HG02943 (cell line): Measurements from ENCODE around the gene AGPAT2.

Source experiments
- ATAC-seq: cut with Tn5 transposase; IDR thresholded peaks from one replicate; pipeline ENCODE4 v1.9.1; 2021; ENCODE audit warnings: mild to moderate bottlenecking, low read depth, moderate library complexity; ENCODE audit not compliant: unreplicated experiment

The AGPAT2 gene

DNA sequence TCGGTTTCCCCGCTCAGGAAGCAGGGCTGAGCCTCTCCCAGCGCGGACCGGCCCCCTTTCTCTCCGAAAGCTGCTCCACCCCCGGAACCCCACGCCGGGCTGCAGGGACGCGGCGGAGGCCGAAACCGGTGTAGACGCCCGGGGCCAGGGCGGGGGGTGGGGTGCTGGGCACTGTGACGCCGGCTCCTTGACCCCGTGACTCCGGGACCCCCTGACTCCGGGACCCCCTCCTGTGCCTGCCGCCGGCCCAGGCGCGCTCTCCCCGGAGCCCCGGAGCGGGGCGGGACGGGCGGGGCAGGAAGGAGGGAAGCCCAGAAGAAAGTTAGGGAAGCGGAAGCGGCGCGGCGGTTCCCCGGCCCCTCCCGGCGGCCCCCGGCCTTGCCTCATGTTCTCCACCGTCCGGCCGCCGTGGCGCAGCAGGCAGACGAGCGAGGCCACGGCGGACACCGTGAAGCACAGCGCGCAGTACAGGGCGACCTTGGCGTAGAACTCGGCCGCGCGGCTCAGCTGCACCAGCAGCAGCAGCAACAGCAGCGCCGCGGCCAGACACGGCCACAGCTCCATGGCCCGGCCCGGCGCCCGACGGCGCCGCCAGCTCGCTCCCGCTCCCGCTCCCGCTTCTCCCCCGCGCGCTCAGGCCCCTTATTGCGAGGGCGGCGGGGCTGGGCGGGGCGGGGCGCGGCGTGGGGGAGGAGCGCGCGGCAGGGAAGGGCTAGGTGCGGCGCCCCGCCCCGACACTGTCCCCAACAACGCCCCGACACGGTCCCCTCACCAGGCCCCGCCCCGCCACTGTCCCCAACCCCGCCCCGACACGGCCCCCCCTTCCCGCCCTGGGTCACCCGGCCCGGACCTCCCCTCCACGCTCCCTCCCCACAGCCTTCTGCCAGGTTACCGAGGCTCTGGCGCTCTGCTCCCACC is at the start of gene AGPAT2:
Gene AGPAT2, minus strand, starts transcription at position 664 of the 918 bp plus-strand sequence. Its CDS starts 100 bp downstream, at position 564.
- ATAC-seq, result peak; percentile 47

DNA sequence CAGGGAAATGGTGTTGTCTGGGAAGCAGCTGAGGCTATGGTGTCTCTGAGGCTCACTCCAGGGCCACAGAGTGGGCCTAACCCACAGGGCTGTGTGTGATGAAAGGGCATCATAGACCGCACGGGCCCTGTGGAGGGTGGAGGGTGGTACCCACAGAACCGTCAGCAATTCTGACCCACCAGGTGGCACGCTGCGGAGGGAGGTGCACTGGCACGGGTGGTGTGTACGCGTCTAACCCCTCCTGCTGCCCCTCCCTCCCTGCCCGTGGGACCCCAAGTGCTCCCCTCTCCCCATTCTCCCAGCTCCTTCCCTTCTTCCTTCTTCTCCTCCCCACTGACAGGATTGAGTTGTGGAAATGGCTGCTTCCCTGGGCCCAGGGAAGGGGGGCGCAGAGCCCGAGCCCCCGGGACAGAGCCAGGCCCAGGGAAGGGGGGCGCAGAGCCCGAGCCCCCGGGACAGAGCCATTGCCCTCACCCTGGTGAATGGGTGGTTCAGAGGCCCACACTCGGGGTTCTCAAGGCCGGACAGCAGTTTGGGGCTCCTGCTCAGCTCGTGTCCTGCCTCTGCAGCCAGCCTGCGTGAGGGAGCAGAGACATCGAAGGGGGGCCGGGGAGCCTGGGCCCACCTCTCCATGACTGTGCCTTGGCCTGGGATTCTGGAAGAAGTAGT is 48.7 kb upstream of the AGPAT2 start:
- ATAC-seq, result no peak

DNA sequence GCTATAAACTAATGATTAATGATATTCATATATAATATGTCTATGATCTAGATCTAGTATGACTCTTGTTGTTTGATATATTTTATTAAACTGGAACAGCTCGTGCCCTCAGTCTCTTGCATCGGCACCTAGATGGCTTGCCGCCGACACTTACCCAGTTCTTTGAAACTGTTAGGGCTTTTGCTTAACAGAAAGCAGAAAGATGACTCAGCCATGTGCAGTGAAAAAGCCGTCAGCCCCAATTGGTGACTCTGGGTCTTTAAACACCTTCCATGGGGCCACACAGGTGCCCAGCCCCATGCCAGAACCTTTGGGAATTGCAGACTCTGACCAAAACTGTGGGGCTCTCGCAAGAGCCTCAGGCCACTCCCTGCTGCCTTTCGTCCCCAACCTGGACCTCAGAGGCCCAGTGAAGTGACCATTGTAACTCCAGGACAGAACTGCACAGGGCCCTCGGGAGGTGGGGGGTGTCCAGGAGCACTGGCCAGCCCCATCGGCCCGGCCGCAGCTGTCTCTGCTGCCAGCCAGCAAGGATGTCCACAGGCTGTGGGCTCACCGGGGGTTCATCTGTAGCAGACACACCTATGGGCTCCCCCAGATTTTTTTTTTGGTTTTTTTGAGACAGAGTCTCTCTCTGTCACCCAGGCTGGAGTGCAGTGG is 47.7 kb upstream of the AGPAT2 start:
- ATAC-seq, result no peak

- ATAC-seq, result no peak
Observed at GRCh38 chr9:136733611-136734010, 46.4 kb upstream of the AGPAT2 start.

- no peak for ATAC-seq
Observed at GRCh38 chr9:136732444-136733178, 45.4 kb upstream of the AGPAT2 start.

DNA sequence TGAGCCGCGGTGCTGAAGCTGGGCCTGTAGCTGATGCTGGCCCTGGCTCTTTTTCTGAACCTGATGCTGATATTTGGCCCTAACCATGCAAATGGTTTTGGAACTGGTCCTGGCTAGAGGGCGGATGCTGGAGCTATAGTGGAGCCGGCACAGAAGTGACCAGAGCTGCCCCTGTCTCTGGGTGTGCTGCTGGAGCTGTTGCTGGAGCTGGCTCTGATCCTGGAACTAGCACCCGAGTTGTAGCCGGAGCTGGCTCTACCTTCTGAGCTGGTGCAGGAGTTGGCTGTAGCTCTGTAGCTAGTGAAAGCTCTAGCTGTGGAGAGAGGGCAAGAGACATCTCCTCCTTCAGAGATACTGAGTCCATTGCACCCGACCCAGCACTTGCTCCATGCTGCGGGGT is 42.7 kb upstream of the AGPAT2 start:
- ATAC-seq, result no peak

GRCh38 chr9:136729144-136729543 is 41.9 kb upstream of the AGPAT2 start:
- ATAC-seq, result no peak

- peak; percentile 5 for ATAC-seq
Observed at GRCh38 chr9:136728548-136729123, 41.4 kb upstream of the AGPAT2 start.

- ATAC-seq, result peak; percentile 55
Observed at GRCh38 chr9:136728080-136728547, 40.9 kb upstream of the AGPAT2 start.

GRCh38 chr9:136726631-136727191 is 39.5 kb upstream of the AGPAT2 start:
- no peak for ATAC-seq

DNA sequence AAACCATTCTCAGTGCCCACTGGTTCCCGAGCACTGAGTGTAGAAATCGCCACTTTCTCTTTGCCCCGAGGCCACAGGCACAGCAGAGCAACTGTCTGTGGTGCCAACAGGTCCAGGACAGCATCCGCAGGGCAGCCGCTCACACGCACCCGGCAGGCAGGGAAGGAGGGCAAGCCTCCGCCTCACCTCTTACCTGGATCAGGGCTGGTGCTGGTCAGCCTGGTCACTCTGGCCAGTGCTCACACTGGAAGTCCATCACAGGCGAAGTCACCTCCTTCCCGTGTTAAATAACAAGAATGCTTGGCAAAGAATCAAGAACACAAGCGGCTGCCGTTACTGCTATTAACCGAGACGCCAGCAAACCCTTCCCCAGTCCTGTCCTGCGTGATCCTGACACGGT is 38.9 kb upstream of the AGPAT2 start:
- ATAC-seq, result no peak

DNA sequence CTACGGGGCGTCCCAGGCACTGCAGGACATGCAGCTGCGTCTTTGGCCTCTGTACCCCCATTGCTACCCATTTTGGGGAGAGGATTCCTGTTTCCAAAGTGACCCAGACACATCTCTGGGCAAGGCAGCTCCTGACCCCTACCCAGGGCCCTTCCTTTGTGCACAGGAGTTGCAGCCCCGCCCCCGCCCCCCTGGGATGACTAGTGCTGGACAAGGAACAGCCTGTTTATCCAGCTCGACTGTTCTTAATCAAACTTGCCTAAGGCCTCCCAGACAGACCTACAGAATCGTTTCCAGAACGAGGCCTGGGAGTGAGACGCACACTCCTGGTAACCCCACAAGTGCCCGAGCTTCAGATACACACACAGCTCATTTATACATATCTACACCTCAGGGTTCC is 38.4 kb upstream of the AGPAT2 start:
- ATAC-seq, result no peak

GRCh38 chr9:136724772-136725171 is 37.5 kb upstream of the AGPAT2 start:
- no peak for ATAC-seq

DNA sequence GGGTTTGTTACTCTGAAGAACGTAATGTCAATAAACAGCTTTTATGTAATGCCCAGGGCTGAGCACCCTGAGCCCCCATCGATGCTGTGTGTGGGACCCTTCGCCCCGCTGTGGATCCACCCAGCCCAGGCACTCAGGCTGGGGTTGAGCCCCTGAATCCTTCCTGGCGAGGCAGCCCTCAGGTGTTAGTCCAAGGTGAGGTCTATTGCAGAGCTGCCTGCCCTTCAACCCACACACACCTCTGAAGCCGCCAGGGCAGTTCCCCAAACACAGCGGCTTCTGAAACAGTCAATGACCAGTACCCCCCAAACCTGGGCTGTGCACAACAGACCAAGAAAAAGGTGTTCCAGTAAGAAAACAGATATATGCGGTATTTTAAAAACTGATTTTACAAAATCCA is 36.7 kb upstream of the AGPAT2 start:
- no peak for ATAC-seq

DNA sequence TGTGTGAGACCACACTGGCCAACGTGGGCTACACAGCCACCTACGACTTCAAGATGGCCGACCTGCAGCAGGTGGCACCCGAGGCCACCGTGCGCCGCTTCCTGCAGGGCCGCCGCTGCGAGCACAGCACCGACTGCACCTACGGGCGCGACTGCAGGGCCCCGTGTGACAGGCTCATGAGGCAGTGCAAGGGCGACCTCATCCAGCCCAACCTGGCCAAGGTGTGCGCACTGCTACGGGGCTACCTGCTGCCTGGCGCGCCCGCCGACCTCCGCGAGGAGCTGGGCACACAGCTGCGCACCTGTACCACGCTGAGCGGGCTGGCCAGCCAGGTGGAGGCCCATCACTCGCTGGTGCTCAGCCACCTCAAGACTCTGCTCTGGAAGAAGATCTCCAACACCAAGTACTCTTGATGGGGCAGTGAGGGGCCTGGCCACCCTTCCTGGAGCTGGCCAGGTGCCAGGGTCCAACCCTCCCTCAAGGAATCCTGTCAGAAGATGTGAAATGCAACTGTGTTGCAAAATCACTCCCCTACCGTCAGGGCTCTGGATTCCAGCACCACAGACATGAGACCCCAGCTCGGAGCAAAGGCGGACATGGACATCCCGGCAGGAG is 36.2 kb upstream of the AGPAT2 start:
- ATAC-seq, result no peak

- ATAC-seq, result no peak
Observed at GRCh38 chr9:136722969-136723356, 35.7 kb upstream of the AGPAT2 start.

DNA sequence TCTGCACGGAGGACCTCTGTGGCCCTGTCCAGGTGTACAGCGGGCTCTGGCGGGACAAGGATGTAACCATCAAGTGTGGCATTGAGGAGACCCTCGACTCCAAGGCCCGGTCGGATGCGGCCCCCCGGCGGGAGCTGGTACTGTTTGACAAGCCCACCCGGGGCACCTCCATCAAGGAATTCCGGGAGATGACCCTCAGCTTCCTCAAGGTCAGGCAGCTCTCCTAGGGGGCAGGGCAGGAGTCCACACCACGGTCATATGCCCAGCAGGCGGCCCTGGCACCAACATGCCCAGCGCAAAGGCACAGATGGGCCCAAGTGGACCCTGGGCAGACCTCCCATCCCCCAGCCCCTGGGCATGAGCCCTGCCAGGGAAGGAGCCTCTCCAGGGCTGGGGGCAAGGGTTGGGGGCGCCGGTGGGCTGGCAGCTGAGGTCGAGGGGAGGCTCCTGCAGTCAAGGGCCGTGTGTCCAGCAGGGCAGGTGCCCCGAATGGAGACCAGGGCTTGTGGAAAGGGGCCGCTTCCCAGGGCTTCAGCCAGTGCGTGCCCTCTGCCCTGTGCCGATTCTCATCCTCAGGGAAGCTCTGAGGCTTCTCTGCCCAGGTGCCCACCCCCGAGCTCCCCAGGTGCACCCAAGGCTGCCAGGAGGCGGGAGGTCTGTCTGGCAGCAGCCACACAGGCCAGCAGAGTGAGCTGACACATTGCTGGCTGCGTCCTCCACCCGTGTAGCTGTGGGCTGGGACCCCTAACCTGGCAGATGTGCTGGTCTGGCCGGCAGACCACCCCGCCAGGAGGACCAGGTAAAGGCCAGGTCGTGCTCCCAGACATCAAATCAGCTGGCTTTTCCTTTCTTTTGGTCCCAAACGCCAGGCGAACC is 35.1 kb upstream of the AGPAT2 start:
- no peak for ATAC-seq

- no peak for ATAC-seq
Observed at GRCh38 chr9:136721339-136722092, 34.3 kb upstream of the AGPAT2 start.
